SW 1271 (cell line): Measurements from ENCODE around the gene ADAMTS6.
"Not testable (repeated sequence)": the region's sequence is repeated elsewhere in the genome, so short reads cannot be mapped to it uniquely, and the experiment has no call there.

Experiments
- DNase-seq, 2 experiments: peaks; one replicate each; lab custom pipeline; 2025; lab: John Stamatoyannopoulos, UW

Gene ADAMTS6, protein sequence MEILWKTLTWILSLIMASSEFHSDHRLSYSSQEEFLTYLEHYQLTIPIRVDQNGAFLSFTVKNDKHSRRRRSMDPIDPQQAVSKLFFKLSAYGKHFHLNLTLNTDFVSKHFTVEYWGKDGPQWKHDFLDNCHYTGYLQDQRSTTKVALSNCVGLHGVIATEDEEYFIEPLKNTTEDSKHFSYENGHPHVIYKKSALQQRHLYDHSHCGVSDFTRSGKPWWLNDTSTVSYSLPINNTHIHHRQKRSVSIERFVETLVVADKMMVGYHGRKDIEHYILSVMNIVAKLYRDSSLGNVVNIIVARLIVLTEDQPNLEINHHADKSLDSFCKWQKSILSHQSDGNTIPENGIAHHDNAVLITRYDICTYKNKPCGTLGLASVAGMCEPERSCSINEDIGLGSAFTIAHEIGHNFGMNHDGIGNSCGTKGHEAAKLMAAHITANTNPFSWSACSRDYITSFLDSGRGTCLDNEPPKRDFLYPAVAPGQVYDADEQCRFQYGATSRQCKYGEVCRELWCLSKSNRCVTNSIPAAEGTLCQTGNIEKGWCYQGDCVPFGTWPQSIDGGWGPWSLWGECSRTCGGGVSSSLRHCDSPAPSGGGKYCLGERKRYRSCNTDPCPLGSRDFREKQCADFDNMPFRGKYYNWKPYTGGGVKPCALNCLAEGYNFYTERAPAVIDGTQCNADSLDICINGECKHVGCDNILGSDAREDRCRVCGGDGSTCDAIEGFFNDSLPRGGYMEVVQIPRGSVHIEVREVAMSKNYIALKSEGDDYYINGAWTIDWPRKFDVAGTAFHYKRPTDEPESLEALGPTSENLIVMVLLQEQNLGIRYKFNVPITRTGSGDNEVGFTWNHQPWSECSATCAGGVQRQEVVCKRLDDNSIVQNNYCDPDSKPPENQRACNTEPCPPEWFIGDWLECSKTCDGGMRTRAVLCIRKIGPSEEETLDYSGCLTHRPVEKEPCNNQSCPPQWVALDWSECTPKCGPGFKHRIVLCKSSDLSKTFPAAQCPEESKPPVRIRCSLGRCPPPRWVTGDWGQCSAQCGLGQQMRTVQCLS (N-terminal part only)

DNA sequence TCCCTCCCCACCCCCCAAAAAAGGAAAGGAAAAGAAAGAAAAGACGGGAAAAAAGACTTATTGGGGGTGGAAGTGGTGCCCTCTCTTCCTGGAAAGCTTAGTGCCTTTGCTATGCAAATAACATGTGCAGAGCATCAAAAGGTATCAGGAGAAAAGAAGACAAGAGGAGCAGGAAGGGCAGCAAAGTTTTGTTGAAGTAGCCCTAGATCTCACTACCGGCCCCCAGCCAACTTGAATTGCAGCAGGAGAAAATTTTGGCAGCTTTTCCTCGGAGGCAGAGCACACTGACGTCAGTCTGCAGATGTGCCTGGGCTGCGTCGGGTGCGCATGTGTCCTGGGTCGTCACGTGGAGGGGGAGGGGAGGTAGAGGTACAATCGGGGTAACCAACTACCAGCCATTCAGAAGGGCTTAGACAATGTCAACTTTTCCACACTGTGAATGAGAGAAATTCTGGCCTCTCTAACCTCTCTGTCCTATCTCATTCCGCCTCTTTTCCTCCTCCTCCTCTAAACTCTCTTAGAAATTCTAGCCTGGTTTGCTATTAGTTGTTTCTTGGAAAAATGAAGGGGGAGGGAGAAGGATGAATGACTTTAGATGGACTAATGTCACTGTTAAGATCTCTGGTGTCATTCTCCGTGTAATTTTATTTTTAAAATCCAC is at the start of gene ADAMTS6:
Gene ADAMTS6 (minus strand): TSS at position 286 of the 661 bp plus-strand sequence. CDS start 8,247 bp downstream, outside the sequence.
- peak; percentile 77 to 91 for DNase-seq

GRCh38 chr5:65530904-65531303 is 49.2 kb upstream of the ADAMTS6 start:
- no peak for DNase-seq

- no peak for DNase-seq
These were observed 44.0 kb upstream of the ADAMTS6 start for GRCh38 chr5:65525726-65526125.

GRCh38 chr5:65512170-65512937 is 30.6 kb upstream of the ADAMTS6 start:
- DNase-seq: no peak

DNA sequence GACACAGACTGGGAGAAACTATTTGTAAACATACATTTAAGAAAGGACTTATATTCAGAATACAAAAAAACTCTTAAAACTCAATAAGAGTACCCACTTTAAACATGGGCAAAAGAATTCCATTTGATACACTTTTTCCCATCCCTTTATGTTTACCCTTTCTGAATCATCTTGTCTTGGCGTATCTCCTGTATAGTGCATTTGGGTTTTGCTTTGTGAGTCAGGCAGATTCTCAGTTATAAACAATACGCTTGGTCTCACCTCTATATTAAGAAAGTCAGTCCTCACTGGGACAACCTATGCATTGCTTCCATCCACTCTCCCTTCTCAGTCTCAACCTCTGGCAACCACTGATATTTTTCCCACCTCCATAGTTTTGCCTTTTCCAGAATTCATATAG is 27.3 kb upstream of the ADAMTS6 start:
- DNase-seq: no peak

DNA sequence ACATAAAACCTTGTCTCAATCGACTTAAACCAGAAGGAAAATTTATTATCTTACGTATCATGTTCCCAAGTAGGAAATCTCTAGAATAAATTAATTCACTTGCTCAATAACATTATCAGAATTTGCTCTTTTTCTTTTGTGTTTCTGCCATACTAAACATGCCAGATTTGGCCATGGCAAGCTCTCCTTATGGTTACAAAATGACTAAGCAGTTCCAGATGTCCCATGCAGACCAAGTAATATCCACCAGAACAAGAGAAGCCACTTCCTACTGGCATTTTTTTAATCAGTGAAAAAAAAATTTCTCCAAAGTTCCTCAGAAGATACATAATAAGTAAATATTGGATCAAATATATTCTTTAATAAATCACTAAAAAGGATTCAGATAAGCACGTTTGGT is 25.2 kb upstream of the ADAMTS6 start:
- DNase-seq: no peak

DNA sequence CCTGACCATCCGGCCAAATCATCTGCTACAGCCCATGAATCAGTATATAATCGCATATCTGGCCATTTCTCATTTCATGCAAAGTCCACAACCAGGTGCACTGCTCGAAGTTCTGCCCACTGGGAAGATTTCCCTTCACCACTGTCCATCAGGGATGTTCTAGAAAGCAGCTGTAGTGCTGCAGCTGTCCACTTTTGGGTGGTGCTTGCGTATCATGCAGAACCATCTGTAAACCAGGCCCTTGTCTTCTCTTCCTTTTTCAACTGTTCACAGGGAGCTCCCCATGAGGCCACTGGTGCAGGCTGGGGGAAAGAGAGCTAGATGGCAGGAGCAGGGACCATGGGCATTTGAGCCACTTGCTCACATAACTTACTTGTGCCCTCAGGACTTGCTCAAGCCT is 7.4 kb upstream of the ADAMTS6 start:
- no peak for DNase-seq

GRCh38 chr5:65488038-65488687 is 6.4 kb upstream of the ADAMTS6 start:
- DNase-seq: not testable (repeated sequence)

DNA sequence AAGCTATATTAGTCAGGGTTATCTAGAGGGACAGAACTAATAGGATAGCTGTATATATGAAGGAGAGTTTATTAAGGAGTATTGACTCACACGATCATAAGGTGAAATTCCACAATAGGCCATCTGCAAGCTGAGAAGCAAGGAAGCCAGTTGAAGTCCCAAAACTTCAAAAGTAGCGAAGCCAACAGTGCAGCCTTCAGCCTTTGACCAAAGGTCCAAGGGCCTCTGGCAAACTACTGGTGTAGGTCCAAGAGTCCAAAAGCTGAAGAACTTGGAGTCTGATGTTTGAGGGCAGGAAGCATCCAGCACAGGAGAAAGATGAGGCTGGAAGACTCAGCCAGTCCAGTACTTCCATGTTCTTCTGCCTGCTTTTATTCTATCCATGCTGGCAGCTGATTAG is 5.1 kb upstream of the ADAMTS6 start:
- DNase-seq: not testable (repeated sequence)

DNA sequence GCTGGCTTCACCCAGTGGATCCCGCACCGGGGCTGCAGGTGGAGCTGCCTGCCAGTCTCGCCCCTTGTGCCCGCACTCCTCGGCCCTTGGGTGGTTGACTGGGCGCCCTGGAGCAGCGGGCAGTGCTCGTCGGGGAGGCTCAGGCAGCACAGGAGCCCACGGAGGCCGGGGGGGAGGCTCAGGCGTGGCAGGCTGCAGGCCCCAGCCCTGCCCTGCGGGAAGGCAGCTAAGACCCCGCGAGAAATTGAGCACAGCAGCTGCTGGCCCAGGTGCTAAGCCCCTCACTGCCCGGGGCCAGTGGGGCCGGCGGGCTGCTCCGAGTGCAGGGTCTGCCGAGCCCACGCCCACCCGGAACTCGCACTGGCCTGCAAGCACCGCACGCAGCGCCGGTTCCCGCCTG is 3.7 kb upstream of the ADAMTS6 start:
- DNase-seq: no peak

GRCh38 chr5:65483546-65484346 is 2.0 kb upstream of the ADAMTS6 start:
- DNase-seq: peak; percentile 42 to 87

- DNase-seq: peak; percentile 43 to 84
These were observed 1.2 kb upstream of the ADAMTS6 start for GRCh38 chr5:65482736-65483545.

DNA sequence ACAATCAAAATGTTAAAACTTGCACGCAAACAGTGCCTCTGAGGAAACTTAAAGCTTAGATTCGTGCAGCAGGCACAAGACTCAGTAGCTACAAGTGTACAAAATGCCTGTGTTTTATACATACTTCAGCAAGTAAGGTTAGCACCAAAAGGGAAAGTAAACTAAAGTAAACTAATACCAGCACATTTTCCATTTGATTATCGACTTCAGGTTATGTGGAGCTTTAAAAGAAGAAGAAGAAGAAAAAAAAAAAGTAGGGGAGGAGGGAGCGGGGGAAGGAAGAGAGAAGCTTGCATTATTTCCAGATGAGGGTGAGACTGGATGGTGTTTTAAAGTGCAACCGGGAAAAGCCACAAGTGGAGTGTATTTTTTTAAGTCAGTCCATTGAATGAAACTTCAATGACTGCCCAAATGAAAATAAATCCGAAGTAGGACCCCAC is 596 bp upstream of the ADAMTS6 start:
- DNase-seq: peak in 1 of 2 experiments; percentile 69

- peak in 1 of 2 experiments; percentile 36 for DNase-seq
These were observed 544 bp downstream of the ADAMTS6 start for GRCh38 chr5:65481171-65481581.

GRCh38 chr5:65480306-65480865 is 1.3 kb downstream of the ADAMTS6 start:
- DNase-seq: peak; percentile 42 to 75

- DNase-seq: no peak
These were observed 2.2 kb downstream of the ADAMTS6 start for GRCh38 chr5:65479527-65479926.

GRCh38 chr5:65478336-65478735 is 3.4 kb downstream of the ADAMTS6 start:
- no peak for DNase-seq

GRCh38 chr5:65475895-65476294 is 5.8 kb downstream of the ADAMTS6 start:
- no peak for DNase-seq
